C4-2B (cell line): ENCODE results near the gene KCNK1.

Source experiments
- CTCF ChIP-seq: fragments of 450-650 bp; conservative IDR thresholded peaks from 2 replicates; pipeline ENCODE4 v1.5.1; 2017; ENCODE audit warnings: mild to moderate bottlenecking
- ZFX ChIP-seq: fragments of 450-650 bp; IDR thresholded peaks from 2 replicates; pipeline ENCODE4 v1.6.1; 2017

- TF ChIP-seq CTCF, result no peak
- no peak for TF ChIP-seq ZFX
These were observed 13.5 kb downstream of the KCNK1 start for GRCh38 chr1:233627376-233627775.
